HG03103 (cell line): Measurements from ENCODE around the gene MARVELD2.

Experiments
- ATAC-seq: cut with Tn5 transposase; IDR thresholded peaks from one replicate; pipeline ENCODE4 v1.9.1; 2021; ENCODE audit warnings: low read depth; ENCODE audit not compliant: unreplicated experiment

The MARVELD2 gene

DNA sequence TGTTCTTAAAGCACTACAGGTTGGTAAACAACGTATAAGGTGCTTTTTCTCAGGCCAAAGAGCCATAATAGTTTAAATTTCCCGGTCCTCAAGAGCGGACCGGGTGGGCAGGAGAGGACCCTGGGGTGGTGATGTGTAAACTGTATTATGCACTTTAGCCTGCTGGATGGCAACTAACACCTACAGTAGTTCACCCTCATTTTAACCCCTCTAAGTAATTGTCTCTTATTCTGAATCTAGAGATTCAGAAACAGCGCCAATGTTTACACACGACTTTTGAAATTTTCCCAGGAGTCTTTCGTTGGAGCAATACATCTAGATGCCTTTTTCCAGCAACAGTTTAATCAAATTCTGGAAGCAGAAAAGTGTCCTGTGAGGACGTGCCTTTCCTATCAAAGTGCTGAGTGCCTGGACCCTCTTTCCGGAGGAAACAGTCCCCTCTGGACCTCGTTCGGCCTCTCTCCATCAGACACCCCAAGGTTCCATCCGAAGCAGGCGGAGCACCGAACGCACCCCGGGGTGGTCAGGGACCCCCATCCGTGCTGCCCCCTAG lies 77.0 kb downstream of the MARVELD2 start:
- no peak for ATAC-seq

DNA sequence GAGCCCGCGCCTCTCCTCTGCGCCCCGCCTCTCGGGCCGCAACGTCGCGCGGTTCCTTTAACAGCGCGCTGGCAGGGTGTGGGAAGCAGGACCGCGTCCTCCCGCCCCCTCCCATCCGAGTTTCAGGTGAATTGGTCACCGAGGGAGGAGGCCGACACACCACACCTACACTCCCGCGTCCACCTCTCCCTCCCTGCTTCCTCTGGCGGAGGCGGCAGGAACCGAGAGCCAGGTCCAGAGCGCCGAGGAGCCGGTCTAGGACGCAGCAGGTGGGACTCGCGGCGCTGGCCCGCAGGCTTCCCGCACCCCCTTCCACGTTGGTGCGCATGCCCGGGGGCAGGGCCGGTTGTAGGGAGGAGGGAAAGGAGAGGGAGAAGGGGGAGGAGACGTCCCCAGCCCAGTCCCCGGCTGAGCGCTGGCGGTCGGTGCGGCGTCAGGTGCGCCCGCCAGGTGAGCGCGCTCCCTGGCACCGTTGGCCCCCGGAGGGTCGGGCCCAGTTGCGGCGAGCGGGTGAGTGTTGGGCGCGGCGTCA lies 77.5 kb downstream of the MARVELD2 start, which contains the start of gene OCLN:
Gene OCLN (plus strand): TSS at position 400 of the 532 bp plus-strand sequence. CDS start 11,455 bp downstream, outside the sequence.
- peak; percentile 49 for ATAC-seq

DNA sequence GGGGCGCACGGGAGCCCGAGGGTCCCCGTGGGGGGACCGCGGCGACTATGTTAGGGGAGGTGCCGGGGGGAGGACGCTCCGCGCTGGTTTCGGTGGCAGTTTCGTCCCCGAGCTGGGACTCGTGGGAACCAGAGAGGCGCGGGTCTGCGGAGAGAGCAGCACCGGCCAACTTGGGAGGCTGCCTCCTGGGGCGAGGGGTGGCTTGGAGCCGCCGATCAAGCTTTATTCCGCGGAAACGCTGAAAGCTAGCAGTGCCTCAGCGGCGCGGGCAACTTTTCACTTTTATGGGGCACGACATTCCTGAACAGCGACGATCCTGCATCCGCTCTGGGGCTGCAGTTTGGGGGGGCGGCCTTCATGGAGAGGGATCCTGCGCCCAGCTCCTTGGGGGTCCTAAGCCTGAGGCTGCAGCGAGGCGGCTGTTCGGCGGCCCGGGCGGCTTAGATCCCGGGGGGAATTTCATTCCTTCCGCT lies 78.0 kb downstream of the MARVELD2 start:
- peak; percentile 30 for ATAC-seq

DNA sequence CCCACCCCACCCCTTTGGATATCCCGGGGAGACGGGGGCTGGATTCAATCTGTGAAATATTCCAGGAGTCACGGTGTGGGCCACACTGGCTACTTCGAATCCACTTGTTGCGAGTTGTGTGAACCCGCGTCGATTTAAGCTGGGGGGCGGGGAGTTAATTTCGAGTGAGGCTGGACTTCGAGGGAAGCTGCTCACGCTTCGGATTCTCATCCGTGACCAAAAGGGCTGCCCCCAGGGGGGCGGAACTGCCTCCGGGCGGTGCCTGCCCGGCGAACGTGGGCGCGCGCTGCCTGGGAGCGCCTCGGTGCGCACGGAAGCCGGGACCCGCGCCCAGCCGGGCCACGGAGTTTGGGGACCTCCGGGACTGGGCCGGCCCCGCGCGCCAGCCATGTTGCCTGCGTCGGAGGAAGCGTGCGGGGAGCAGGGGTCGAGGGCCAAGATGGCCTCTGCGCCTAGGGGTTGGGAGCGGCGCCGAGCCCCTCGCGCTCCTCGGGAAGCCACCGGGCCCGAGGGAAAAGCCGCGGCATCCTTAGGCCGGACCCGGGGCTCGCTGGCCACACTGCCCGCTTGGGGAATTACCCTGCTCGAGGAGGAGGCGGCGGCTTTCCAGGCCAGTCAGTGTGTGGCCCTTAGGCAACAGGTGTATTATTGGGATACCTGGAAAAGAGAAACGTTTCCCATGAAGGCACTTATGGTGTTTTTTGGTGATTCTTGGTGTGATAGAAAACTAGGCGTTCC lies 78.6 kb downstream of the MARVELD2 start:
- no peak for ATAC-seq
